ENCODE results near the gene NFX1.
"Not testable (repeated sequence)": the region's sequence is repeated elsewhere in the genome, so short reads cannot be mapped to it uniquely, and the experiment has no call there.

Gene NFX1

DNA sequence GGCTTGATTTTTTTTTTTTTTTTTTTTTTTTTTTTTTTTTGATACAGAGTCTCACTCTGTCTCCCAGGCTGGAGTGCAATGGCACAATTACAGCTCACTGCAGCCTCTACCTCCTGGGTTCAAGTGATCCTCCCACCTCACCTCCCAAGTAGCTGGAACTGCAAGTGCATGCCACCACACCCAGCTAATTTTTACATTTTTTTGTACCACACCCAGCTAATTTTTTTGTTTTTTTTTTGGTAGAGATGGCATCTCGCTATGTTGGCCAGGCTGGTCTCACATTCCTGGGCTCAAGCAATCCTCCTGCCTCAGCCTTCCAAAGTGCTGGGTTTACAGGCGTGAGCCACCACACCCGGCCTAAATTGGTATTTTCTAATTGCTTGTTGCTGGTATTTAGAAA, 68.3 kb downstream of the NFX1 start:
- not testable (repeated sequence) for DNase-seq

DNA sequence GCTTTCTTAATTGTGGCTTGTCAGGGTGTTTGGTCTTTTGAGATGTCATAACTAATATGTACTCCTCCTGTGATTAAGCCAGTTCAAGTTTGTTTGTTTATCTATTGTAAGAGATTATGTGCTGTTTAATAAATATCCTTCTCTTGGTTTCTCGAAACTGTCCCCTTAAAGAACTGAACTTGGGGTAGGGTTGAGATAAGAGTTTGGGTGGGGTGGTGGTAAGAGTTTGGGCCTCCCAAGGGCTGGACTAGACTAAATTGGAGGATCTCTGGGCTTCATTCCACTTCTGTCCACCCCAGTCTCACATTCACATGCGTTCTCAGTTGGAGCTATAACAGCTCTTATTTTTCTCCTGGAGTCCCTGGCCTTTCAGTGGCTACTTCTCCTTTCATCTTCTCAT, 73.8 kb downstream of the NFX1 start:
- DNase-seq: no peak

DNA sequence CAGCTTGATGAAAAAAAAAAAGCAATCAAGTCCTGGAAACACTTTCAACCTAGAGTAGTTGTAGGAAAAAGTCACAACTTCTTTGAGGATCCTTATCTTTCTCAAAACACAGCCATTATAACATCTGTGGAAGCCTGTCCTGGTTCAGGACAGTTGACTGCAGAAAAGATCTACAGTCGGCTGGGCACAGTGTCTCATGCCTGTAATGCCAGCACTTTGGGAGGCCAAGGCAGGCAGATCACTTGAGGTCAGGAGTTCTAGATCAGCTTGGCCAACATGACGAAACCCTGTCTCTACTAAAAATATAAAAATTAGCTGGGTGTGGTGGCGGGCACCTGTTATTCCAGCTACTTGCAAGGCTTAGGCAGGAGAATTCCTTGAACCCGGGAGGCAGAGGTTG, 74.5 kb downstream of the NFX1 start:
- DNase-seq: not testable (repeated sequence)

DNA sequence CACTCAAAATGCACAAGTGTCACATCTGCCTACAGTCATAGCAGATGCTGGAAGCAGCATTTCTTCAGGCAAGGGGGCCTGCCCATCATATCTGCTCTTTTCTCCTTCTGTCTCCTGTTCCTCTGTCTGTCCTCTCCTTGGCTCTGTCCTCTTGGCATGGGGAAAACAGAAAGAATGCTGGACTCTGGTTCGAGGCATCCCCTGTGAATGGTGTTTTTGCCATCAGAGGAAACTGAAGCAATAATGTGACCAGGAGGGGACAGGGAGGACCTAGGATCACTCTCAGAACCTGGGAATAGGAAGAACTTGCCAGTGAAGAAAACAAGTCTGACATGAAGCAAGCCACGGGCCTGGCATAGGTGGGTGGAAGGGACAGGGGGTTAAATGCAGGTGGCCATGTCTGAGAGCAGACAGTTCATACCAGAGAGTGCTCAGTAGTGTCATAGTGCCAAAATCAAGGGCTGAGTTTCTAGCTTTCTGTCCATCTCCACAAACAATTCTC, 76.7 kb downstream of the NFX1 start:
- no peak for DNase-seq

GRCh38 chr9:33372900-33373299, 82.6 kb downstream of the NFX1 start:
- DNase-seq: no peak

GRCh38 chr9:33374190-33374589, 83.9 kb downstream of the NFX1 start:
- no peak for DNase-seq

DNA sequence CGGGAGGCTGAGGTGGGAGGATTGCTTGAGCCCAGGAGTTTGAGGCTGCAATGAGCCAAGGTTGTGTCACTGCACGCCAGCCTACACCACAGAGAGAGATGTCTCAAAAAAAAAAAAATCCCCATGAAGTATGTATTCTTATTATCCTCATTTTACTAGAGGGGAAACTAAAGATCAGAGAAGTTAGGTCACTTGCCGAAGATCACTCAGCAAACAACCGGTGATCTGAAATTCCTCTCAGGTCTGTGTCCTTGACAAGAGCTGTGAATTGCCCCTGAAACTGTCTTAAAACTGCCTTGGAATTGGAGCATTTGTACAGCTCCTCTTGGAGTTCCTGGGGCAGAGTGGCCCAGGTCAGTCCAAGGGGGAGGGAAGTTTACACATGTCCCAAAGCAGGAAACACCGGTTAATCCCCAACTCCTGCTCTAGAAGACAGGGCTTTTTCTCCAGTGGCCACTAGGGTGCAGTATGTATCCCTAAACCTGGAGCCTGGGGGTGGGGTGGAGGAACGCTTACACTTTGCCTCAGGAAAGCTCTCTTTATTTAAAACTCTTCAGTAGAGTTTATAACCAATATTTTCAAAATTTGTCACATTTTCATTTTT, 84.4 kb downstream of the NFX1 start:
- no peak for DNase-seq

- DNase-seq: peak; percentile 78
These were observed 85.0 kb downstream of the NFX1 start for GRCh38 chr9:33375238-33375840.

- no peak for DNase-seq
These were observed 85.6 kb downstream of the NFX1 start for GRCh38 chr9:33375841-33376321.

GRCh38 chr9:33377089-33377715, 86.9 kb downstream of the NFX1 start:
- no peak for DNase-seq

GRCh38 chr9:33378121-33378795, 87.9 kb downstream of the NFX1 start:
- no peak for DNase-seq

DNA sequence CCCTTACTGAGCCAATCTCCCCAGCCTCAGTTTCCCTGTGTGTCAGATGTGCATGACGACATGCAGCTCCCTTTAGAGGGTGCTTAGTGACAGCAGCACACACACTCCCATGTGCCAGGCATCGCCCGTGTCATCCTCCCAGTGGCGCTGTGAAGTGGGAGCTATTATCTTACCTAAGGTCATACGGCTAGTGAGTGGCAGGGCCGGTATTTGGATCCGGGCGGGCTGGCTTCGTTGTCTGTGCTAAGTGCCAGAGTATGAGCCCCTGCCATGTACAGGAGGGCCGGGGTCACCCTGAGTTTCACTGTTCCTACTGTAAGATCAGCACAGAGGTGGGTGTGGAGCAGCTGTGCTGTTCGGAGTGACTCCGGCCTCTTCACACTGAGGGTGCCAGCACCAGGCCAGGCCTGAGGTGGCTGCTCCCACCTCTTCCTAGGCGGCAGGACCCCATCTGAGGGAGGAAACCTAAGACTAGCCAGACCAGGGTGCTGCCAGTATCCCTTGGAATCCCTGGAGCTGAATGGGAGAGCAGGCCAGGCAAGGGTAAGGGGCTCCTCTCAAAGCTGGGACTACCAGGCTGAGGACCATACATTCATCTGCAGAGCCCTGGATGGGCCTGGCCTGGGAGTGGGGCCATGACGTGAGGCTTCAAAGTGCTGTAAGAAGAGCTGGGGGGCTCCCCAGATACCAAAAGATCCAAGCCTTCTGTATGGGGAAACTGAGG, 89.5 kb downstream of the NFX1 start:
- DNase-seq: no peak

DNA sequence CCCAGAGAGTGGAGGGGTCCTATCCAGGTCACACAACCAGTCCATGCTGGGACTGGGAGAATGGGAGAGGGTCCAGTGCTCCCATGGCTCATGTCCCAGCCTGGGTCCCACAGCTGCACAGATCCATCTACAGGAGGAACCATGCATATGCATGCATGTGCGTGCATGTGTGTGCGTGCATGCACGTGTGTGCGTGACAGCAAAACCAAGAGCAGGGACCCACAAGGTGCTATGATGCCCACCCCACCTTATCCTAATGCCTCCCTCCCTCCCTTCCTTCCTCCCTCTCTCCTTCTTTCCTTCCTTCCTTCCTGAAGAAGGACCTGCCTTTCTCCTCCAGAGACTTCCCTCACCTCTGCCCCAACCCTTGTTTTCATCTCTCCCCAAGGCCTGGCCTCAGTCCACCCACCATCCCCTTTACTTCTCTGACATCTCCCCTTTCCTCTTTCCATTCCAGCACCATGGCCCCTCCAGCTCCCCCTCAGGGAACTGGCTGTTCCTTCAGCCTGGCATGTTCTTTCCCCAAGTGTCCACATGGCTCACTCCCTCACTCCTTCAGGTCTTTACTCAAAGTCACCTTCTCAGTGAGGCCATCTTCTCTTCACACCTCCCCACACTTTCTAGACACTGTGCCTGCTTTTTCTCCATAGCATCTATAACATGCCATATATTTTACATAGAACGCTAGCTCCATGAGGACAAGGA, 90.2 kb downstream of the NFX1 start:
- DNase-seq: no peak

DNA sequence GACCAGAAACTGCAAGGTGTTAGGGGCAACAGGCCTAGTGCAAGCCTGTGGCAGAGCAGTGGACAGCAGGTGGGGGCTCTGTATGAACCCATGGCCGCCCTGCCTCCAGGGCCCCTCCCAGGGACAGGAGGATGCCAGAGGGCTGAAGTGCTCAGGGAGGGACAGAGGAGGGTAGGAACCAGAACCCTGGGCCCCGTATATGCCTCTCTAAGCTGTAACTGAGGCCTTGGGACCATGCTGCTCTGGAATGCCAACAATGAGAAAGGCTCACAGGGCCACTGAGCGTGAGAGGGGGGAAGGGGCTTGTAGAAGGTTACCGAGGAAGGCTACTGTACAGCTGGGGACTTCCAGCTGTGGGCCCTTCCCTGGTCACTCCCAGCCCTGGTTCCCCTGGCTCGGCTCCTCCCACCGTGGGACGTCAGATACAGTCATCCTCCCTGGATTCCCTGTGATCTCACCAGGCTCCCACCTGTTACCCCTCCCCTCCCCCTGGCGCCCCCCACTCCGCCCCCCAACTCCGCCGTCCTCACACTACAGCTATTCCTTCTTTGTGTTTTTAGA, 91.0 kb downstream of the NFX1 start:
- DNase-seq: no peak

DNA sequence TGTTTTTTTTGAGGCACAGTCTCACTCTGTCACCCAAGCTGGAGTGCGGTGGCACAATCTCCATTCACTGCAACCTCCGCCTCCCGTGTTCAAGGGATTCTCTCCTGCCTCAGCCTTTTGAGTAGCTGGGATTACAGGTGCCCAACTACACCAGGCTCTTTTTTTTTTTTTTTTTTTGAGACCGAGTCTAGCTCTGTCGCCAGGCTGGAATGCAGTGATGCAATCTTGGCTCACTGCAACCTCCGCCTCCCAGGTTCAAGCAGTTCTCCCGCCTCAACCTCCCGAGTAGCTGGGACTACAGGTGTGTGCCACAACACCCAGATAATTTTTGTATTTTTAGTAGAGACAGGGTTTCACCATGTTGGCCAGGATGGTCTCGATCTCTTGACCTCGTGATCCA, 92.1 kb downstream of the NFX1 start:
- DNase-seq: not testable (repeated sequence)

DNA sequence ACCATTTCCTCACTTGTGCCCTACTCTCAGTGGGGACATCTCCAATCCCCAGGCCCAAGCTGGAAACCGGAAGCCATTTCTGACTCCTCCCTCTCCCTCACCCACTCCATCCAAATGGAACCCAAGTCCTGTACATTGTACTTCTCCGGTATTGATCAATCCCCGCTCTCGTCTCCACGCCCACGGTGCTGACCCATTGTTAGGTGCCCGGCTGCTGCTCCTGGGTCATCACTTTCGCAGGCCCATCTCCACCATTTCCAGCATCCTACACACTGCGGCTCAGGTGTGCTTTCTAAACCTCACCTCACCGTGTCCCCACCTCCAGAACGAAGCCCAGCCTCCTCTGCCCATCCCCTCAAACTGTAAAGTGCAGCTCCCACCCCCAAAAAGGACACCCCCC, 93.1 kb downstream of the NFX1 start:
- DNase-seq: not testable (repeated sequence)

DNA sequence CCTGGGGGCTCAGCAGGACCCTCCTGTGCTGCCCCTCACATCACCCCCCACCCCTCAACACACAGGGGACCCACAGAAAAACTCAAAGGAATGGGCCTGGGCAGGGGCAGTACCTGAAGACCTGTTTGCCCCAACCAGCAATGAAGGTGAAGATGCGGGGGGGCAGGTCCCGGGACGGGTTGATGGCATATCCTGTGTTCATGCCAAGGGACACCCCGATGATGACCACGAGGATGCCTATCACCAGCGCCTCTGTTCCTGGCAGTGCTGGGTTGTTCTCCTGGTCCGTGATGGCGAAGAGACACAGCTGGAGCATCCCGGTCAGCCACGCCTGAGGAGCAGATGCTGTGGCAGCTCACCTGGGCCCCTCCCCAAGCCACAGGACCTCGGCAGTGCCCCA, 95.2 kb downstream of the NFX1 start:
- DNase-seq: not testable (repeated sequence)

DNA sequence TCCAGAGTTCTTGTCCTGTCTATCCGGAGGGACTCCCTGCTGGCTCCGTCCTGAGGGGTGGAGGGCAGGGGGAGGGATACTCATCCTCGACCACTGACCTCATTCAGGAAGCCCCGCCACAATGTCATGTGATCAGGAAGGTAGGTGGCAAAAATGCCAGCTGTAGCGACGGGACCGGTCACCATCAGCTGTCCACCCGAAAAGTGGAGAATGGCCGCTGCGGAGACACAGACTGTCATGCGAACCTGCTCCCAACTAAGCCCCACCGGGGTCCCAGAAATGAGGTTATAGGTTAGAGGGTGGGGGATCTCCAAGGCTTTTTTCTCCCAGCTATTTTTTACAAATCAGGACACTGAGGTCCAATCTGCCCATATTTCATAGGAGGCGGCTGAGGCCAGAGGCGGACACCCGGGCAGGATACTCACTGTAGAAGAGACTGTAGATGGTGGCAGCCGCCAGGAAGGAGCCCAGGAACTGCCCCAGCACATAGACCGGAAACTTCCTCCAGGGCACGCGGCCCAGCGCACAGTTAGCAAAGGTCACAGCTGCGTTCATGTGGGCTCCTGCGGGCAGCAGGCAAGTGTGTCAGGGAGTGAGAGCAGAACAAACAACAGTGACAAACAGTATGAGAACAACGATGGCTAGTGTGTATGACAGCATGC, 95.8 kb downstream of the NFX1 start:
- DNase-seq: not testable (repeated sequence)

DNA sequence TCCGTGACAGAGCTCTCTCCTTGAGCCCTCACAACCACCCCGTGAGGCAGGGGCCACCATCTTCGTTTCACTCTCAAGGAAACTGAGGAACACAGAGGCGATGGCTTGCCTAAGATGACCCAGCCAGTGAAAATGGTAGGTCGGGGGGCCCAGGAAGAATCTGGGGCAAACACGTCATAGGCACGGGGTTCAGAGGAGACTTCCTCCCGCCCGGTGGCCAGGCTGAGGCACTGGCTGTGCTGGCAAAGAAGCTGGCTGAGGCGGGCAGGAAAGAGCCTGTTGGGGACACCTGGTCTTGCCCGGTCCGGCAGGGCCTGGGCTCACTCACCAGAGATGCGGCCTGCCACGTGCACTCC, 96.3 kb downstream of the NFX1 start:
- not testable (repeated sequence) for DNase-seq

GRCh38 chr9:33386998-33387397, 96.7 kb downstream of the NFX1 start:
- not testable (repeated sequence) for DNase-seq
